Fibroblast of skin of left biceps (primary cell): ENCODE results near the gene POLR3GL.
A peak's percentile ranks its signal among the peaks of the same experiment; 100 is the strongest.

Source experiments
- DNase-seq, 2 experiments: peaks; one replicate each; pipeline ENCODE4 v3.0.0-alpha.2; 2013; ENCODE audit warnings: low read depth in 2 of 2

Gene POLR3GL

DNA sequence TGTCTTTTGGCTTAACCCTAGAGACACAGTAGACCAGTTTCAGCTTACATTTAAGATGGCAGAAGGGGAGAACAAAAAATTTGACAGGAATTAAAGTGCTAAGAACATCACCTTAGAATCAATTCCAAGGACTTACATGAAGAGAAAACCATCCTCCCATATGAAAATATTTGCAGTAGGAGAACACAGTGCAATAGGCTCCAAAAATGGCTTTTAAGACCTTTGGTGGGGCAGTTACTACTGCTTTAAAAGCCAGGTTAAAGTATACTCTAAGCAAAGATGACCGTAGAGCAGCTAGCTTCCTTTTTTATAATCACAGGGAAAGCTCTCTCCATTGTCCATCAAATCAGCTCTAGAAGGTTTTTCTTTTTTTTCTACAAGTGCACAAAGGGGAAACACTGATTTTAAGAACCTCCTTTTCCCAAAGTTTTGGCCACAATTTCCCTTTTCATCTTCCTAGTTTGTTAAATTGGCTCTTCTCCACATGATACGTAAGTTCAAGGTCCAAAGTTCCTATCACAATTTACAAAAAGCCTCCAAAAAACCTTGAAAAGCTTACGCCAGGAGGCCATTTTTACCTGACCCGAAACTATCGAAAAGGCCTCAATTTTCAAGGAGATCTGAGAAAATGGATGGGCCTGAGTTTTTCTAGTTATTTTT is 28.6 kb downstream of the POLR3GL start:
- DNase-seq: no peak

DNA sequence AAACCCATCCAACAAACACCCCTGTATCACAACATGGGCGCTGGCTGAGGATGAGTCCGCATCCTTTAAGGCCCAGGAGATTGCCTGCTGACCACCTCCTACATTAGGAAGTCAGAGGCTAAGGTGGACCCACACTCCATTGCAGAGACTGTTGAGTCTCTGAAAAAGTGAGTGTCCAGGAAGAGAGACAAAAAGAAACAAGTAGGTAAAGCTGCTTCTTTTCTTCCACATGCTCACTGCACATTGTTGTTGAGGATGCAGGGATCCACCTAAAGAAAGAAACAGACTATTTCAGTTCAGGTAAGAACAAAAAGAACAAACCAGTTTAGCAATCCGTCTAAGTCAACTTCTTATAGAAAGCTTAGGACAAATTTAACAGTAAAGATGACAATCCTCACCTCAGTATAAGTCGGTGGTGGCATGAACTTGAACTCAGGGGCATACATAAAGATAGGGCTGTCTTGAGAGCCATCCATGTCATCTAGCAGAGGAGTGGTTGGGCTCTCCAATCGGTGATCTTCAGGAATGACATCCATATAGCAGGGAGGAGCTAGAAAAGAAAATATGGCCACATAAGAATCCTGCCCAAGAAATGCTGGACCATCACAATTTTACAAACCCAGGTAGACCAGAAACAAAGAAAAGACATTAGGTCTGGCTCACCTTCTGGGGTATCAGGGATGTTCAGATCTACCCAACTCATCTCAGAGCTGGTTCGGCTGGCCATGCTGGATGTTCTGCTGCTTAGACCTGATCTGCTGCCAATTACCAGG is 29.3 kb downstream of the POLR3GL start:
- DNase-seq: no peak

DNA sequence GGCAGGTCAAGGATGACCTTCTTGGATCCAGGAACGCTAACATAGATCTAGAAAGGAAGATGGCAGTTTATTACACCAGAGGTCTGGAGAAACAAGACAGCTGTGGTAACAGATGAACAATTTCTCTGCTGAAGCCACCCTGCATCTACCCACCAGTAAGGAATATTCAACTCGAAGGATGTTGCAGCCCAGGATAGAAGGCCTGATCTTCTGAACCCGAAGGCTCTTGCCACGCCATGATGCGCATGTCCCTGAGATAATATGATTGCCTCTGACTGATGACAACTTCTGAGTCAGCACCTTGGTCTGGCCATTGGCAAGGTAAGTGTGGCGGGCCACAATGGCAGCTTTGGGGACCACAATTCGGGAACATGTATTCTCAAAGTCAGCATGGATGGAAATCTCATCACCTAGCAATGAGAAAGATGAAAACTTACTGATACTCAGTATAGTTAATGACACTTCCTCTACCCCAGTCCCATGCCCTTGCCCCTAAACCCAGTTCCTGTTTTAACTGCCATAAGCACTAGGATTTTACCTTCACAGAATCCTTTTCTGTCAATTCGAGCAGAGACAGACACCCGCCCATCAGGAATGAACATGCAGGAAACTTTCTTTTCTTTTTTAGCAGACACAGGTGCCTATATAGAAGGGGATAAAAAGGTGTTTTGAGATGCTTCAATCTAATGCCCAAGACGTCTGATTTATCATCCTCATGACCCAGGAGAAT is 30.1 kb downstream of the POLR3GL start:
- no peak for DNase-seq

DNA sequence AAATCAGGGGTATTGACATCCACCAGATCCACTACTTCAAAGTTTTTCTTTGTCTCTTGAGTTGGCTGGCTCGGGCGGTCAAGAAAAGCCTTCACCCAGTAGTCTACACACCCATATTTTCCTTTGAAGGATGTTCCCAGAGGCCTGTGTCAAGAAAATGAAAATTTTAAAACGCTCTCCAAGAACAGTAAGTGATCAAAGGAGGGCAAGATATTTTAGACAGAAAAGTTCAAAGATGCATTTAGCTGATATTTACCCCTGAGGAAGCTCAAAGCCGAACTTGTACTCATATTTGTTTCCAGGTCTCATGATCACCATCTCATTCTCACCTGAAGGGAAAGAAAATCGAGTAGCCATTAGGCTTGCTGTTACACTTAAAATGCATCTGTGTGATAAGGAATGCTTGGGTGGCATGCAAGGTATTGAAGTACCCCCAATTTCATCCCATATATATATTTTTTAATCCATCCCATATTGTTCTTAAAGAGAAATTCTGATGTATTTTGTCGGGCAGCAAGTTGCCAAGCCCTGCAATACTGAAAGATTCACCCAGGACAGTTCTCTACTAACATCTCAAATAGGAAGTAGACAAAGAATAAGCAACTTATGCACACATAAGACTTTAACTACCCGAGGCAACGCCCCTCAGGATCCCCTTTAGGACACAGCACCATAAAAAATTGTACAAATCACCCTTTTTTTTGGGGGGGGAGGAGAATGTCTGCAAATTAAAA is 30.8 kb downstream of the POLR3GL start:
- DNase-seq: no peak

DNA sequence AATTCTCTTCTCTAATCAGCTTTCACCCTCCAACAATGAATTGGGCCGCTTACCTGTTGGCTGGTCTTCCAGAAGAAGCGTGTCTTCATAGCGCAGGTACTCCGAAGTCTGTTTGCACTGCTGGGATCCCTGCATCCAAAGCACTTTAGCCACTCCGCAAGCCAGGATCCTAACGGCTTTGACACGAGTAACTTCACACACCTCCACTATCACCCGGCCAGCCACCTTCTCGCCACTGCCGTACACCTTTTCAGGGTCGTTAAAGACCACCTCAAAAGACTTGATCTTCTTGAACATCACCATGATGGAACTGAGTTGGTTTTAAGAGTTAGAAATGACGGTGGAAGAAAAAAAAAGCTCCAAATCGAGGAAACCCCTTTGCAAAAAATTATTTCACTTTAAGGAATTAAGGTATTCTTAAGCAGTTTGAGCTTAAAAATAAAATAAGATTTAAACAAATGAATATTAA is 31.5 kb downstream of the POLR3GL start:
- no peak for DNase-seq

DNA sequence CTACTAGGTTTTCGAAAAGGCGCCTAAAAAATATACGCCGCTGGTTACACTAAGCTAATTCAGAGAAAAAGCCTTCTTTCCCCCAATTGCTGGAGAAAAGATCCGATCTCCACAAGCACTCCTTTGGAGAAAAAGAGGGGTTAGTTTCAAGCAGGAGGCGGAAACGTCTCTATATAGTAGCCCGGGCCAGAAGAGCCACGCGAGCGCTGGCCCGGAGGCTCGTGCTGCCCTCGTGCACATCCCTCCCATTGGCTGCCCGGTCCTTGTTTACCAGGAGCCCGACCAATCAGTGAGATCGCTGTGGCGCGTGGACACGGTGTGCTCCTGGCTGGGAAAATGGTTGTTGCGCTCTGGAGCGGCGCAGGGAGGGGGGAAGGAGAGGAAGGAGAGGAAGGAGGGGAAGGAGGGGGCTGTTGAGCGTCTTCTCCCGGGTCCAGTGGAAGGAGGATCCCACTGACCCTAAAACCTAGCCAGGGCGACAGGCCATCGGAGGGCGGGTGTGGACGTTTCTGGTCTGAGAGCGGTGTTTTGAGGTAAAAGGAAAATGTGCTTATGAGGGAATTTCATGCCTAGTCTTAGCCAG is 32.0 kb downstream of the POLR3GL start, which contains the start of gene TXNIP:
Gene TXNIP (minus strand): TSS at position 147 of the 583 bp plus-strand sequence. CDS start 313 bp downstream, outside the sequence.
- DNase-seq: peak; percentile 94 to 95

DNA sequence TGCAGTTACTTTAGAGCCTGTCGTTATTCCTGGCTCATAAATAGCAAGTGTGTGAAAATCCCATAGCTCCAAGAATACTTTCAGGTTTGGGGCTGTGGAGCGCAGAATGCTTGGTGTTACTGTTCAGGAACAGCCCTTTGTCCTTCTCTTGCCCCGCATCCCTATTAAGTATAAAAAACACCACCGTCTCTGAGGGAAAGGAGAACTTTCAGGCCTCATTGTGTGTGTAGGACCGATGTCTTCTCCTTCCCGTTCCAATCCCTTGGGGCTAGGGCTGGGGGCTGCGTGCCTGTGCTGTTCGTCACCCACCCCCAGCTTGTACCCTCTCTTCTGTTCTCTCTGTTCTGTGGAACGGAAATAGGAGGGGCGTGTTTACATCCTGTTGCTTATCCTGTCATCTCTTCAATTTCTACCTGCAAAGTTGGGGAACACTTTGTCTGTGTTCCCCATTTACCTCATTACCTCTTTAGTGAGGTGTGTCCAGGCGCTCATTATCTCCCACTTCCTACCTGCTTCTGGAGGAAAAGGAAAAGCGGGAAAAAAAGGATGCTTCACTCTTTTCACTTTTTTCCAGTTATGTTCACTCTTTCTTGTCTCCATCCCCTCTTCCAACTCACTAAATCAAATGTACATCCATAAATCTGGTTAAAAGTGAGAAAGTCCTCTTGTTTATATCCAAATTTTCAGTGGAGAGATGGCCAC is 32.7 kb downstream of the POLR3GL start:
- DNase-seq: no peak

DNA sequence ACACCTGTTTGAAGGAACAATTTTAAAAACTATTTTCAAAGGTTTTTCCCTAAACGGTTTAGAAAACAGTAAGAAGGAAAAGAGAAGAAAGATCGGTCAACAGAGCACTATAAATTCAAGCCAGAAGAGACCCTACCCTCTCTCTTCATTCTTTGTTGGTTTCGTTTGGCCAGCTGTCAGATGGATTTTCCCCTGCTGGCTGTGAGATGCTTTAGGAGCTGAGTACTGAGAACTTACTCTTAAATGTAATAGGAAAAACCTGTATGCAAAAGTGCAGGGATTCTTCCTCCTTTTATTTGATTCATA is 33.2 kb downstream of the POLR3GL start:
- no peak for DNase-seq

DNA sequence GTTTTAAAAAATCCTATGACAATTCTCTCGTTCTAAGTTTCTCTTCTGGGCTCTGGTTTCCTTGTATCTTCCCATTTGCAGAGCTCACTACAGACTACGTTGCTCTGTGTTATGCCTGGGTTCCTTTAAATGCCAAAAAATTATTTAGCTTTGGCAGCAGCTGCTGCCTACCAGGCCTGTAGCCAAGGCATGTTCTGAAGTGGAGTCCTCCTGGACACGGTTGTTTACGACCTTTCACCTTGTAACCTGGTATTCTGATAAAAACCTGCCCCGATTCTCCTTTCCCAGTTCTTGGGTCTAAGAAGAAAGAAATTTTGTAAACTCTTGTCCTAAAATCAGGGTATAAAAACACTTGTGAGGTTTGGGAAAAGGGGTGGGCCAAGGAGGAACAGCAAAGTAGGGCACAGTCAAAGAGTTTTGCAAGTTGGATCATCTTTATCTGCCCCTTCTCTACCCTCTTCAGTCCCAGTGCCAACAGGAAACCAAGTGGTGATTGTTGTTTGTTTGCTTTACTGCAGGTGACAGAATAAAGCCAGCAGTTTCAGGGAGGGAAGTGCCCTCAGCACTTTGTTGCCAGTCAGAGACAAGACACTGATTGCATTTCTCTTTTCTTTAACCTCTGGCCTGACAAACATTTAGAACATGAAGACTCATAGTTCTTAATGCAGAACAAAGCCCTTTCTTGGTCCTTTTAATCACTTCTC is 35.0 kb downstream of the POLR3GL start:
- no peak for DNase-seq

DNA sequence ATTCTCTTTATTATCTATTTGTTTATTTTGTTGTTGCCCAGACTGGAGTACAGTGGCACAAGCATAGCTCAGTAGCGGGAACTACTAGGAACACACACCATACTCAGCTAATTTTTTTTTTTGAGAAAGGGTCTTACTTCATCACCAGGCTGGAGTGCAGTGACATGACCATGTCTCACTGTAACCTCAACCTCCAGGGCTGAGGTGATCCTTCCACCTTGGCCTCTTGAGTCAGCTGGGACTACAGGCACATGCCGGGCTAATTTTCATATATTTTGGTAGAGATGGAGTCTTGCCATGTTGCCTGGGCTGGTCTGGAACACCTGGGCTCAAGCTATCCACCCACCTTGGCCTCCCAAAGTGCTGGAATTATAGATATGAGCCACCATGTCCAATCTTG is 37.2 kb downstream of the POLR3GL start:
- no peak for DNase-seq

DNA sequence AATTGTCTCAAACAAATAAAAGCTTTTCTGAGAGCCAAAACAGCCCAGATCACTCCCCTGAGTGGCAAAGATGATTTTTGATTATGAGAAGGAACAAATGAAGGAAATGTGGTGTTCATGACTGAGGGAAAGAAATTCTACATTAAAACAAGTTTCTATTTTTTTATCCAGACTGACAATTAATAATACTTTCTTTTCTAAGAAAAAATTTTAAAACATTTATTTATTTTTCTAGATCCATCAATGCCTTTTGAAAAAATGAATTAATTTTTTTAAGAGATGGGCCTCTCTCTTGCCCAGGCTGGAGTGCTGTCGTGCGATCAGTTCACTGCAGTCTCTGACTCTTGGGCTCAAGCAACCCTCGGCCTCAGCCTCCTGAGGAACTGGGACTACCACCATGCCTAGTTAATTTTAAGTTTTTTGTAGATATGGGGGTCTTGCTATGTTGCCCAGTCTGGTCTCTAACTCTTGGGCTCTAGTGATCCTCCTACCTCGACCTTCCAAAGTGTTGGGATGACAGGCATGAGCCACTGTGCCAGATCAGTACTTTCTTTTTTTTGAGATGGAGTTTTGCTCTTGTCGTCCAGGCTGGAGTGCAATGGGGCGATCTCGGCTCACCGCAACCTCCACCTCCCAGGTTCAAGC is 43.1 kb downstream of the POLR3GL start:
- no peak for DNase-seq

DNA sequence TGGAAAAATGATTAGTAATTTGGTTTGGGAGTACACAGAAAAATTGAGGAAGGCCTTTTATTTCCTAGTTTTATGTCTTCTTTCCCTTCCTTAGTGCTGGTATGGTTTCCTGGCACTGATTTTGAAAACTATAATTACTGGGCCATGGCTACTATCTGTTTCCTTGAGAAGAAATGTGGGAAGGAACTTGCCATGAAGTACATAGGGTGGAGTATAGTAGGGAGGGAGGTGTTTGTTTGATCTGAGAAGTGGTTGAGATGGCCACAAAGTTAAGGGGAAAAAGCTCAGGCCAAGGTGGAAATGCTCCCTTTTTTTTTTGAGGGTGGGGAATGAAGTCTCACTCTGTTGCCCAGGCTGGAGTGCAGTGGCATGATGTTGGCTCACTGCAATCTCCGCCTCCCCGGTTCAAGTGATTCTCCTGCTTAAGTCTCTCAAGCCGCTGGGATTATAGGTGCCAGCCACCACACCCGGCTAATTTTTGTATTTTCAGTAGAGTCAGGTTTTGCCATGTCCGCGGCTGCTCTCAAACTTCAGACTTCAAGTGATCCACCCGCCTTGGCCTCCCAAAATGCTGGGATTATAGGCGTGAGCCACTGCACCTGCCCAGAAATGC is 45.7 kb downstream of the POLR3GL start:
- no peak for DNase-seq

DNA sequence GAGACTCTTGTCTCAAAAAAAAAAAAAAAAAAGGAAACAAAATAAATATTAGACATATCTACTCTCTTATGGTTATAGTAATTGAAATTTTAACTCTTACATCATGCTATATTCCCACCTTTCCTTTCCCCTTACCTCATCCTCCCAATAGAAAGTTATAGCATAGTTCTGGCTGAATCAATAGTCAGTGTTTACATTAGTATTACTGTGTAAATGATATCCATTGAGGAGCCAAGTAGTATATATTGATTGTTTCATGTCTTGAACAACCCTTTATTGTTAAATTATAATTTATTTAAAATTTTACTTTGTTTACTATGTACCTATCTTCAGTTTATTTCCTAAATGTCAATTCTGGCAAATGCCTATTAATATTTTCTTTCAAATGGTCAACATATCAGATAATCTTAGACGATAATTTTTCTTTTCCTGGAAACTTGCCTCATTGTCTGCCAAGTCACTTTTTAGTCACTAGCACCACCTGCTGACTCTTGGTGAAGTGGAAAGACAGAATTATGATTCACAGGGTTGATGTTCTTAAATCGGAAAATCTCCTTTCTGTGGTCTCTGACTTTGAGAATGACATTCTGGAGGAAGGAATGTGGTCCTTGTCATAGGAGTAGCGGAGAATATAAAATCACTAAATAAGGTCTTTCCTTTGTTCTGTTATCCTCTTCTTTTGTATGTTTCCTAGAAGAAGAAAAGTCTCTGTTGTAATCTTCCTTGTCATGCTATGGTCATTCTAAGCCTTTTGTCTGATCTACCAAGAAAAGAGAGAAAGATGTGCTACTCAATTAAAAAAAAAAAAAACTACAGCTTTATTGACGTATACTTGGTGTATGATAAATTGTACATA is 48.4 kb downstream of the POLR3GL start:
- peak in 1 of 2 experiments; percentile 49 for DNase-seq

DNA sequence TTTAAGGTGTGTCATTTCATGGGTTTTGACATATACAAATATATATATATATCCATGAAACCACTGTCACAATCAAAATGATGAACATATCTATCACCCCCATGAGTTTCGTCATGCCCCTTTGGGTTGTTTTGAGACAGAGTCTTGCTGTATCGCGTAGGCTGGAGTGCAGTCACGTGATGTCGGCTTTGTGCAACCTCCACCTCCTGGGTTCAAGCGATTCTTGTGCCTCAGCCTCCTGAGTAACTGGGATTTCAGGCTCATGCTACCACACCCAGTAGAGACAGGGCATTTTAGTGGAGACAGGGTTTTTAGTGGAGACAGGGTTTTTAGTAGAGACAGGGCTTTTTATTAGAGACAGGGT is 49.1 kb downstream of the POLR3GL start:
- no peak for DNase-seq

DNA sequence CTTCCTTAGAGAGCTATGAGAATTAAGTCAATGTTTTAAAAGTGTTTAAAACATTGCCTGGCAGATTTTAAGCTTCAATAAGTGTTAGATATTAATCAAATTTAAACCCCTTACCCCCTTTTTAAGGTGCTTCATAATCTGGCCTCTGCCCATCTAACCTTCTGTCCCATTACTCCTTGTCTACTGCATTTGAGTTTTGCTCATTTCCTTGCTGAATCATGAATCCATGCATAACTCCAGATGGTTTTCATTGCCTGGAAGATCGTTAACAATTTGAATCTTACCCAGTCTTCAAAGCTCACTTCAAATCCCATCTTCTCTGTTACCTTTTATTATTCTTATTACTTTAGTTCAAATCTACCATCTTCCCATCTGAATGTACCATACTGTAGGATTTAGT is 52.4 kb downstream of the POLR3GL start:
- DNase-seq: no peak

DNA sequence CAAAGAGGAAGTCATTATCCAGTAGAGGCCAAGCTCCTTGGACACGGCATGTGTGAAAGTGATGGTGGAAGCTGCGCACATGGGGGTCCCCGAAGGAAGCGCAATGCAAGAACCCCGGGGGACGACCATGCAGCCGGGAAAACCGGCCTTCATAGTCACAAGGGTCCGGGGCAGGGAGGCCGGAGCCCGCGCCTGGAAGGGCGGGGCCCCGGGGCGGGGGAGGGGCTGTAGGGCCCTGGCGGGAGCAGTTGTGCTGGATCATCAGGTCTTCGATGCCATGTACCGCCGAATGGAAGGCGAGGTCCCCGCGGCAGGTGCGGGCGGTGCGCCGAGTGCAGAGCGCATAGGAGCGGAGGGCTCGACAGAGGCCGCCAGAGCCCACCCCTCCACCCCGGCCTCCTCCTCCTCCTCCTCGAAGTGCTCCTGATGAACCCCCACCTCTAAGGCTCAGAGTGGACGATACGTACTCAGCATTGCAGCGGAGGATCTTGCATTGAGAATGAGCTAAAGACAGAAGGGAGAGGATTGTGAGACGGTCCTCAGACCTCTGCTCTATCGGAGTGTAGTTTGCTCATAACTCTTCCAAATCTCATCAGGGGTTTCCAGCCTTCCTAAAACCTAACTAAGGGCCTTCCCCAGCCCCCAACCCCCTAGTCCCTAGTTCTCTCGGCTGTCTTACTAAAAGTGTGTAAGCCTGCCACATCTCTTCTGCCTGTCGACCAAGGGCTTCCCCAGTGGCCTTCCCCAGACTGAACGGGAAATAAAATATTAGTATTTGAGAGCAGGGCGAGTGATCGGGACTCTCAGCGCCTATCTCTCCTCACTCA is 55.0 kb downstream of the POLR3GL start:
- DNase-seq: no peak
